Fibroblast of mammary gland (primary cell): ENCODE data around the gene CYP24A1.

Experiments used
- DNase-seq: peaks from one replicate; pipeline ENCODE4 v3.0.0-alpha.2; 2010; ENCODE audit warnings: low read depth
- H3K4me3 ChIP-seq: 2 replicates; pipeline ENCODE4 v1.5.1; 2011; ENCODE audit warnings: low read depth, mild to moderate bottlenecking, low read length, moderate library complexity; ENCODE audit not compliant: control insufficient read depth
- TF ChIP-seq, protein P1 (sequence below): conservative IDR thresholded peaks from 2 replicates; pipeline ENCODE4 v1.5.1; 2011; ENCODE audit warnings: low read depth, low read length, inconsistent platforms; ENCODE audit not compliant: control insufficient read depth, insufficient read depth

Gene CYP24A1

GRCh38 chr20:54176610-54177009 is 2.8 kb upstream of the CYP24A1 start:
- TF ChIP-seq, protein P1, sequence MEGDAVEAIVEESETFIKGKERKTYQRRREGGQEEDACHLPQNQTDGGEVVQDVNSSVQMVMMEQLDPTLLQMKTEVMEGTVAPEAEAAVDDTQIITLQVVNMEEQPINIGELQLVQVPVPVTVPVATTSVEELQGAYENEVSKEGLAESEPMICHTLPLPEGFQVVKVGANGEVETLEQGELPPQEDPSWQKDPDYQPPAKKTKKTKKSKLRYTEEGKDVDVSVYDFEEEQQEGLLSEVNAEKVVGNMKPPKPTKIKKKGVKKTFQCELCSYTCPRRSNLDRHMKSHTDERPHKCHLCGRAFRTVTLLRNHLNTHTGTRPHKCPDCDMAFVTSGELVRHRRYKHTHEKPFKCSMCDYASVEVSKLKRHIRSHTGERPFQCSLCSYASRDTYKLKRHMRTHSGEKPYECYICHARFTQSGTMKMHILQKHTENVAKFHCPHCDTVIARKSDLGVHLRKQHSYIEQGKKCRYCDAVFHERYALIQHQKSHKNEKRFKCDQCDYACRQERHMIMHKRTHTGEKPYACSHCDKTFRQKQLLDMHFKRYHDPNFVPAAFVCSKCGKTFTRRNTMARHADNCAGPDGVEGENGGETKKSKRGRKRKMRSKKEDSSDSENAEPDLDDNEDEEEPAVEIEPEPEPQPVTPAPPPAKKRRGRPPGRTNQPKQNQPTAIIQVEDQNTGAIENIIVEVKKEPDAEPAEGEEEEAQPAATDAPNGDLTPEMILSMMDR = no peak
- H3K4me3 ChIP-seq = no peak overlapping the region
- DNase-seq = peak; percentile 48

- no peak for DNase-seq
- TF ChIP-seq, protein P1 = no peak
- no peak overlapping the region for H3K4me3 ChIP-seq
Measured at GRCh38 chr20:54174457-54175175, 830 bp upstream of the CYP24A1 start.

- DNase-seq = peak; percentile 20
- TF ChIP-seq, protein P1 = no peak
- no peak overlapping the region for H3K4me3 ChIP-seq
Measured at GRCh38 chr20:54172856-54173652, 732 bp downstream of the CYP24A1 start.

GRCh38 chr20:54172532-54172855 is 1.3 kb downstream of the CYP24A1 start:
- TF ChIP-seq, protein P1 = no peak
- DNase-seq = no peak
- H3K4me3 ChIP-seq = no peak overlapping the region

GRCh38 chr20:54170963-54171362 is 2.8 kb downstream of the CYP24A1 start:
- H3K4me3 ChIP-seq = no peak overlapping the region
- TF ChIP-seq, protein P1 = no peak
- no peak for DNase-seq

GRCh38 chr20:54170026-54170471 is 3.7 kb downstream of the CYP24A1 start:
- no peak for DNase-seq
- TF ChIP-seq, protein P1 = no peak
- H3K4me3 ChIP-seq = no peak overlapping the region
